H9 (cell line): ENCODE data around the gene APP. TPM values are rescaled to one million over a fixed set of nuclear protein-coding genes. Genes with fewer than 3 reads are reported as not detected.

Source experiments
- DNase-seq: peaks from one replicate; pipeline ENCODE4 v3.0.0-alpha.2; 2017
- H2AFZ ChIP-seq: one replicate; pipeline ENCODE4 v1.6.1; 2013; ENCODE audit warnings: mild to moderate bottlenecking, low read length, control low read depth, moderate library complexity
- H2AK5ac ChIP-seq: 2 replicates; pipeline ENCODE4 v1.6.1; 2013; ENCODE audit warnings: low read length, control low read depth, mixed read lengths; ENCODE audit not compliant: insufficient read length
- H2BK120ac ChIP-seq: one replicate; pipeline ENCODE4 v1.6.1; 2013; ENCODE audit warnings: low read depth, mild to moderate bottlenecking, low read length, control low read depth, inconsistent platforms; ENCODE audit not compliant: poor library complexity, severe bottlenecking
- H2BK12ac ChIP-seq: 2 replicates; pipeline ENCODE4 v1.6.1; 2013; ENCODE audit warnings: low read length, control low read depth, mixed read lengths, low read depth; ENCODE audit not compliant: insufficient read length
- H2BK15ac ChIP-seq: 2 replicates; pipeline ENCODE4 v1.6.1; 2013; ENCODE audit warnings: low read depth, low read length, control low read depth
- H2BK20ac ChIP-seq: one replicate; pipeline ENCODE4 v1.6.1; 2013; ENCODE audit warnings: low read depth, mild to moderate bottlenecking, low read length, control low read depth, inconsistent platforms; ENCODE audit not compliant: poor library complexity, severe bottlenecking
- H2BK5ac ChIP-seq: 2 replicates; pipeline ENCODE4 v1.6.1; 2013; ENCODE audit warnings: low read length, control low read depth, mixed read lengths; ENCODE audit not compliant: insufficient read length
- H3K14ac ChIP-seq: 2 replicates; pipeline ENCODE4 v1.6.1; 2013; ENCODE audit warnings: low read length, control low read depth; ENCODE audit not compliant: insufficient read depth
- H3K18ac ChIP-seq: 2 replicates; pipeline ENCODE4 v1.6.1; 2013; ENCODE audit warnings: low read depth, mild to moderate bottlenecking, mixed read lengths, low read length, control low read depth; ENCODE audit not compliant: insufficient read length
- H3K23ac ChIP-seq: 2 replicates; pipeline ENCODE4 v1.6.1; 2013; ENCODE audit warnings: low read length, control low read depth, mixed read lengths, low read depth; ENCODE audit not compliant: insufficient read length
- H3K23me2 ChIP-seq: 2 replicates; pipeline ENCODE4 v1.6.1; 2013; ENCODE audit warnings: low read depth, mild to moderate bottlenecking, mixed read lengths, low read length, control low read depth; ENCODE audit not compliant: insufficient read length, poor library complexity, severe bottlenecking
- H3K27ac ChIP-seq: 2 replicates; pipeline ENCODE4 v1.5.1; 2013; ENCODE audit warnings: low read length, control low read depth, mixed read lengths, low read depth; ENCODE audit not compliant: insufficient read length
- H3K27me3 ChIP-seq: 2 replicates; pipeline ENCODE4 v1.6.1; 2013; ENCODE audit warnings: low read length, control low read depth, inconsistent platforms; ENCODE audit not compliant: insufficient read depth
- H3K4ac ChIP-seq: 2 replicates; pipeline ENCODE4 v1.6.1; 2013; ENCODE audit warnings: low read depth, mild to moderate bottlenecking, control low read depth, inconsistent platforms, low read length, moderate library complexity
- H3K4me1 ChIP-seq: 2 replicates; pipeline ENCODE4 v1.6.1; 2013; ENCODE audit warnings: low read length, control low read depth, inconsistent platforms; ENCODE audit not compliant: insufficient read depth
- H3K4me2 ChIP-seq: 2 replicates; pipeline ENCODE4 v1.6.1; 2013; ENCODE audit warnings: low read length, control low read depth, mixed read lengths; ENCODE audit not compliant: insufficient read length, insufficient read depth
- H3K56ac ChIP-seq: 2 replicates; pipeline ENCODE4 v1.6.1; 2013; ENCODE audit warnings: low read depth, mild to moderate bottlenecking, mixed read lengths, low read length, control low read depth; ENCODE audit not compliant: insufficient read length
- H3K79me1 ChIP-seq: 2 replicates; pipeline ENCODE4 v1.6.1; 2013; ENCODE audit warnings: low read depth, mild to moderate bottlenecking, moderate library complexity, low read length, control low read depth, inconsistent platforms; ENCODE audit not compliant: insufficient read depth, poor library complexity, severe bottlenecking
- H3K79me2 ChIP-seq: 2 replicates; pipeline ENCODE4 v1.6.1; 2013; ENCODE audit warnings: low read length, control low read depth, inconsistent platforms; ENCODE audit not compliant: insufficient read depth
- H3K9ac ChIP-seq: 2 replicates; pipeline ENCODE4 v1.6.1; 2013; ENCODE audit warnings: low read length, control low read depth, mixed read lengths; ENCODE audit not compliant: insufficient read length; ENCODE audit errors: extremely low read depth
- H3K9me3 ChIP-seq: one replicate; pipeline ENCODE4 v1.6.1; 2013; ENCODE audit warnings: low read depth, low read length, inconsistent platforms; ENCODE audit not compliant: control insufficient read depth
- H3T11ph ChIP-seq: one replicate; pipeline ENCODE4 v1.6.1; 2013; ENCODE audit warnings: mild to moderate bottlenecking, low read length, control low read depth, inconsistent platforms
- H4K20me1 ChIP-seq: one replicate; pipeline ENCODE4 v1.6.1; 2013; ENCODE audit not compliant: control insufficient read depth, insufficient read length, insufficient read depth
- H4K5ac ChIP-seq: 2 replicates; pipeline ENCODE4 v1.6.1; 2013; ENCODE audit warnings: low read depth, mild to moderate bottlenecking, mixed read lengths, low read length, control low read depth; ENCODE audit not compliant: insufficient read length
- H4K8ac ChIP-seq: replicated peaks from 2 replicates; pipeline ENCODE4 v1.6.1; 2013; ENCODE audit warnings: low read length, control low read depth, mixed read lengths, low read depth; ENCODE audit not compliant: insufficient read length
- H4K91ac ChIP-seq: 2 replicates; pipeline ENCODE4 v1.6.1; 2013; ENCODE audit warnings: low read depth, mild to moderate bottlenecking, moderate library complexity, mixed read lengths, low read length, control low read depth; ENCODE audit not compliant: insufficient read length
- H3K27ac Mint-ChIP-seq, 3 experiments: 2 replicates in 2 of 3; 3 replicates in 1 of 3; pipeline ENCODE4 v1.8.0; 2020 to 2021; ENCODE audit warnings: mixed read lengths in 3 of 3, mild to moderate bottlenecking in 1 of 3, moderate library complexity in 1 of 3
- H3K27me3 Mint-ChIP-seq: 2 replicates; pipeline ENCODE4 v1.8.0; 2021; ENCODE audit warnings: low read depth, mild to moderate bottlenecking, moderate library complexity, mixed read lengths
- H3K36me3 Mint-ChIP-seq, 3 experiments: 2 replicates in 2 of 3; 3 replicates in 1 of 3; pipeline ENCODE4 v1.8.0; 2020 to 2021; ENCODE audit warnings: low read depth in 3 of 3, mixed read lengths in 3 of 3; ENCODE audit not compliant: insufficient read depth in 1 of 3
- H3K4me1 Mint-ChIP-seq, 2 experiments: 2 replicates each; pipeline ENCODE4 v1.8.0; 2020; ENCODE audit warnings: mixed read lengths in 2 of 2
- H3K4me3 Mint-ChIP-seq, 2 experiments: 2 replicates in 1 of 2; 3 replicates in 1 of 2; pipeline ENCODE4 v1.8.0; 2020 to 2021; ENCODE audit warnings: mild to moderate bottlenecking in 2 of 2, mixed read lengths in 2 of 2, moderate library complexity in 1 of 2
- H3K9me3 Mint-ChIP-seq, 2 experiments: 2 replicates in 1 of 2; 3 replicates in 1 of 2; pipeline ENCODE4 v1.8.0; 2020; ENCODE audit warnings: mild to moderate bottlenecking in 2 of 2, mixed read lengths in 2 of 2, moderate library complexity in 1 of 2
- WGBS: extraction: QIAGEN DNeasy Blood & Tissue Kit; methylation state at CpG from one replicate; pipeline ENCODE4 v1.1.7; 2013; ENCODE audit warnings: missing lambda C conversion rate, low lambda C conversion rate, mixed read lengths; ENCODE audit not compliant: insufficient read length; ENCODE audit errors: extremely low coverage; 5-methylcytosine and 5-hydroxymethylcytosine counted together
- total RNA-seq: library from RNA; stranded (reverse); gene quantifications from 2 replicates; pipeline ENCODE4 v1.2.1, GENCODE V29; 2021
- TF ChIP-seq, protein P1 (sequence below): fragments of 200-600 bp; sonication (generic); conservative IDR thresholded peaks from 3 replicates; pipeline ENCODE4 v1.8.0; 2021; ENCODE audit warnings: antibody characterized with exemption, mild to moderate bottlenecking

The APP gene
- total RNA-seq, 1 experiment from 2014 or later = 380 TPM

DNA sequence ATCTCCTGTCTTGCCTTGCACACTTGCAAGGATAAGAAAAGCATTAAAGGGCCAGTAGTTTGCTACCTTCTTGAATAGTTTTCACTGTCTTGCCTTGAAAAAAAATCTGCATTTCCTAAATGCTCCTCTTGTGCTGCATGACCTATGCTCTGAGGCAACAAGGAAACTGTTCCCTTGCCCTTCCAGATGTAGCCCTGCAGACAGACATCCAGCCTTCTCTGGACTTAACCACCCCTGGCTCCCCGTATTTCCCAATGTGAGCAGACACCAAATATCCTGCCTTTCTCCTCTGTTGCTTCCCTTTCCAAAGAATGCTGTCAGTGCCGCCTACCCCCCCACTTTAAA is 258.2 kb downstream of the APP start:
- Histone ChIP-seq H2BK15ac (no peak overlapping the region), H2BK5ac (no peak overlapping the region), H4K5ac (no peak overlapping the region), H3K56ac (no peak overlapping the region), H3K9me3 (no peaks in the 10 kb centered on the region), H3K27me3 (no peaks in the 10 kb centered on the region), H3K79me2 (no peaks in the 10 kb centered on the region), H2BK12ac (no peak overlapping the region), H3T11ph (no peak overlapping the region), H3K4ac (no peak overlapping the region), H3K23me2 (no peaks in the 10 kb centered on the region), H2BK20ac (no peak overlapping the region), H4K8ac (no peak overlapping the region), H3K4me2 (no peak overlapping the region), H3K14ac (no peak overlapping the region), H3K9ac (no peak overlapping the region), H3K79me1 (peaks cover 5% of the 10 kb centered on the region), H4K91ac (no peak overlapping the region), H3K4me1 (peaks cover 3% of the 10 kb centered on the region; the same call in 1 of the 2 replicates), H2AK5ac (no peak overlapping the region), H3K18ac (no peak overlapping the region), H4K20me1 (no peaks in the 10 kb centered on the region), H3K27ac (no peak overlapping the region), H2AFZ (no peak overlapping the region), H2BK120ac (no peak overlapping the region), H3K23ac (no peak overlapping the region)
- no peak for DNase-seq
- WGBS = no CpG with 5 or more reads among the region's 2 CpGs
- TF ChIP-seq, protein P1, sequence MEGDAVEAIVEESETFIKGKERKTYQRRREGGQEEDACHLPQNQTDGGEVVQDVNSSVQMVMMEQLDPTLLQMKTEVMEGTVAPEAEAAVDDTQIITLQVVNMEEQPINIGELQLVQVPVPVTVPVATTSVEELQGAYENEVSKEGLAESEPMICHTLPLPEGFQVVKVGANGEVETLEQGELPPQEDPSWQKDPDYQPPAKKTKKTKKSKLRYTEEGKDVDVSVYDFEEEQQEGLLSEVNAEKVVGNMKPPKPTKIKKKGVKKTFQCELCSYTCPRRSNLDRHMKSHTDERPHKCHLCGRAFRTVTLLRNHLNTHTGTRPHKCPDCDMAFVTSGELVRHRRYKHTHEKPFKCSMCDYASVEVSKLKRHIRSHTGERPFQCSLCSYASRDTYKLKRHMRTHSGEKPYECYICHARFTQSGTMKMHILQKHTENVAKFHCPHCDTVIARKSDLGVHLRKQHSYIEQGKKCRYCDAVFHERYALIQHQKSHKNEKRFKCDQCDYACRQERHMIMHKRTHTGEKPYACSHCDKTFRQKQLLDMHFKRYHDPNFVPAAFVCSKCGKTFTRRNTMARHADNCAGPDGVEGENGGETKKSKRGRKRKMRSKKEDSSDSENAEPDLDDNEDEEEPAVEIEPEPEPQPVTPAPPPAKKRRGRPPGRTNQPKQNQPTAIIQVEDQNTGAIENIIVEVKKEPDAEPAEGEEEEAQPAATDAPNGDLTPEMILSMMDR = no peak
- H3K9me3 Mint-ChIP-seq = no peaks in the 10 kb centered on the region
- H3K27me3 Mint-ChIP-seq = no peaks in the 10 kb centered on the region
- no peak overlapping the region for H3K4me3 Mint-ChIP-seq
- H3K36me3 Mint-ChIP-seq = peaks cover 13 to 30% (median 25%) of the 10 kb centered on the region in 3 experiments
- peaks cover 27 to 34% of the 10 kb centered on the region in 2 experiments for H3K4me1 Mint-ChIP-seq
- H3K27ac Mint-ChIP-seq = peak overlapping the region; percentile 13 to 92 (median 74); a peak in 4 of 7 replicates
